NOMO-1 treated with dmso at 0.1 percent for 144 hours (cell line): ENCODE measurements around the gene EMC6.
A peak's percentile ranks its signal among the peaks of the same experiment; 100 is the strongest.
"Not testable (repeated sequence)": the region's sequence is repeated elsewhere in the genome, so short reads cannot be mapped to it uniquely, and the experiment has no call there.

ENCODE experiments used
- DNase-seq: peaks from one replicate; lab custom pipeline; 2025; ENCODE audit not compliant: unreplicated experiment; lab: John Stamatoyannopoulos, UW

The EMC6 gene

GRCh38 chr17:3704931-3705717 lies 36.5 kb downstream of the EMC6 start:
- no peak for DNase-seq

GRCh38 chr17:3705718-3705984 lies 37.0 kb downstream of the EMC6 start:
- DNase-seq, result not testable (repeated sequence)

DNA sequence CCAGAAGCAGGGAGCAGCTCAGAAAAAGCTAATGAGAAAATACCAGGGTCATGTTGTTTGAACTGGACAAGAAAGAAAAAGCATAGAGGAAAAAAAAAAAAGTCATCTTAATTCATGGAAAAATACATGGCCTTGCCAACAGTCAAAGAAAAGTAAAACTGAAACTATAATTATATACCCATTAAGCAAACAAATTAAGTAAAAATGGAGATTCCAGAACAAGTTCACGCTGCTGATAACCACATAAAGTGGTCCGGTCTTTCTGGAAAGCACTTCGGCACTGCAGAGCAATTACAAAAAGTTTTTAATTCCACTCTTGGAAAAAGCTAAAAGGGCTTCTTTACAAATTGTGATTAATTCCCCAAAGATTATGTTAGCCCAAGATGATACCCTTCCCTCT lies 39.8 kb downstream of the EMC6 start:
- DNase-seq, result no peak

DNA sequence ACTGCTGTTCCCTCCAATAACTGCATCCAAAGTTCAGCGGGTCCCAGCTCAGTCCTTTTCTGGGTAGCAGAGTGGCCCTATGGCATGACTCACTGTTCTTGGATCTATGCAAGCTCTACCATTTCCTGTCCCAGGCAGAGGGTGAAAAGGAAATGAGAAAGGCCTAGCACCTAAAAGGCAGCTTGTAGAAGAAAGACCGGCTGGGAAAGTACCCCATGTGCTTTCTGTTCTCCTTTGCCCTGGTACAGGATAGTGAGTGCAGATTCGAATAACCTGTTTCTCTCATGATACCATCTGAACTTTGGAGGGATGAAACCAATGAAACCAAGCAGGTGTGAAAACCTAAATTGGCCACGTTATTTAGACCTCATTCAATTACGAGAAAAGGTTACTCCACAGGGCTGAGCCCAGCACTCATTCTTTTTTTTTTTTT lies 42.4 kb downstream of the EMC6 start:
- peak; percentile 82 for DNase-seq

- DNase-seq, result no peak
These were observed 44.3 kb downstream of the EMC6 start for GRCh38 chr17:3712811-3713463.

DNA sequence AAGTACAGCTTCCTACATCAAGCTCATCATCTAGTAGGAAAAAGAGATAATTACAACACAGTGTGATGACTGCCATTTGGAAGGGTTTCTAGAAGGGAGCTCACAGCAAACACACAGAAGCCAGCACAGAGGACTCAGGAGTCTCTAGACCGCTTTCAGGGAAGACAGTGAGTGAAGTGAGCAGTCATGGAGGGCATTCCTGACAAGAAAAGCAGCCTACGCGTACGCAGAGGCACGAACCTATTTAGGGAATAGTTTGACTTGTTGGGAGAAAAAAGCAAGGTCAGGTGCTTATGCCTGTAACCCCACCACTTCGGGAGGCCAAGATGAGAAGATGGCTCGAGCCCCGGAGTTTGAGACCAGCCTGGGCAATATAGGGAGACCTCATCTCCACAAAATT lies 46.7 kb downstream of the EMC6 start:
- DNase-seq, result no peak

- DNase-seq, result no peak
These were observed 49.6 kb downstream of the EMC6 start for GRCh38 chr17:3718201-3718600.

DNA sequence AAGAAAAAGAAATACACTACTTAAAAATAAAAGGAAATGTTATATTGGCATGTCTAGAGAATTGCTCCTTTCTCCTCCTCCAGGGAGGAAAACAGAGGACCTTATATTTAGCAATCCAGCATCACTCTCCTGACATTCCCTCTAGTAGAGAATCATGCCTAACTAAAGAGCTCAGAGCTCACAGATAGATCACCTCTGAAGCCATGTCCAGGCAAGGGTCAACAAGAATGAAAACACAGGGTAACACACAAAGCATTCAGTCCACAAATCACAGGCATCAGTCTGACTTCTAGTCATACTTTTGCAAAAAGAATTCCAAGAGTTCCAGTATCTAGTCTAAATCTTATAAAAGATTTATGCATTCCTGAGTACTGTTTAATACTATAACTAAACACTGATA lies 50.7 kb downstream of the EMC6 start:
- no peak for DNase-seq
